H1 (cell line): ENCODE data around the gene PRKRIP1. TPM values are rescaled to one million over a fixed set of nuclear protein-coding genes. Genes with fewer than 3 reads are reported as not detected.

Experiments used
- CTCF ChIA-PET: fragments of 300-600 bp; sonication (Branson Sonifier 250); formaldehyde crosslinking; loops from one replicate; lab custom pipeline; 2021; ENCODE audit not compliant: partially characterized antibody; lab: Charles Lee
- POLR2A ChIA-PET: fragments of 300-600 bp; sonication (Branson Sonifier 250); formaldehyde crosslinking; loops from one replicate; lab custom pipeline; 2021; ENCODE audit warnings: inconsistent platforms; ENCODE audit not compliant: partially characterized antibody; lab: Charles Lee
- DNase-seq, 2 experiments: peaks; one replicate each; pipeline versions ENCODE4 v3.0.0 to v3.0.0-alpha.2; 2010 to 2022; ENCODE audit warnings: low spot score in 2 of 2, low read depth in 1 of 2, mixed read lengths in 1 of 2
- FAIRE-seq: peaks from 2 replicates; lab custom pipeline; 2011; peaks lifted over from hg19 to GRCh38; lab: Jason Lieb, UNC
- H2AFZ ChIP-seq: 2 replicates; pipeline ENCODE4 v1.8.1; 2012; ENCODE audit warnings: low read length, inconsistent platforms
- H2AK5ac ChIP-seq: 2 replicates; pipeline ENCODE4 v1.6.1; 2013; ENCODE audit warnings: low read depth, low read length
- H2BK120ac ChIP-seq: replicated peaks from 2 replicates; pipeline ENCODE3; 2013; ENCODE audit warnings: low read depth, low read length, inconsistent platforms
- H2BK12ac ChIP-seq: 2 replicates; pipeline ENCODE4 v1.6.1; 2013; ENCODE audit warnings: low read depth, low read length
- H2BK15ac ChIP-seq: 2 replicates; pipeline ENCODE4 v1.6.1; 2013; ENCODE audit warnings: low read length
- H2BK20ac ChIP-seq: 2 replicates; pipeline ENCODE4 v1.6.1; 2013; ENCODE audit warnings: low read length
- H2BK5ac ChIP-seq: 2 replicates; pipeline ENCODE4 v1.6.1; 2013; ENCODE audit warnings: low read depth, low read length
- H3K14ac ChIP-seq: 2 replicates; pipeline ENCODE4 v1.6.1; 2013; ENCODE audit warnings: inconsistent platforms; ENCODE audit not compliant: insufficient read length
- H3K18ac ChIP-seq: 2 replicates; pipeline ENCODE4 v1.6.1; 2013; ENCODE audit warnings: low read length; ENCODE audit errors: extremely low read depth
- H3K23ac ChIP-seq: 2 replicates; pipeline ENCODE4 v1.6.1; 2013; ENCODE audit warnings: inconsistent platforms; ENCODE audit not compliant: insufficient read length
- H3K23me2 ChIP-seq: 2 replicates; pipeline ENCODE4 v1.6.1; 2013; ENCODE audit warnings: low read depth, low read length
- H3K27ac ChIP-seq: 2 replicates; pipeline ENCODE4 v1.6.1; 2011; ENCODE audit warnings: low read depth, low read length, inconsistent platforms
- H3K27me3 ChIP-seq, 4 experiments: replicated peaks in 1 of 4; 1 replicate in 1 of 4; 2 replicates in 3 of 4; pipeline versions ENCODE4 v1.6.1 to v1.8.1; 2011 to 2013; ENCODE audit warnings: low read length in 3 of 4, mild to moderate bottlenecking in 3 of 4, inconsistent platforms in 2 of 4, mixed read lengths in 2 of 4, moderate library complexity in 1 of 4; ENCODE audit not compliant: control insufficient read depth in 3 of 4, insufficient read depth in 3 of 4; ENCODE audit errors: extremely low read depth in 1 of 4
- H3K36me3 ChIP-seq, 4 experiments: 2 replicates each; pipeline versions ENCODE4 v1.6.1 to v1.8.1; 2011 to 2013; ENCODE audit warnings: mild to moderate bottlenecking in 4 of 4, low read length in 3 of 4, moderate library complexity in 2 of 4, control low read depth in 1 of 4, inconsistent platforms in 1 of 4; ENCODE audit not compliant: insufficient read depth in 4 of 4, control insufficient read depth in 2 of 4
- H3K4ac ChIP-seq: replicated peaks from 2 replicates; pipeline ENCODE3; 2013; ENCODE audit warnings: low read length, low read depth, mixed read lengths, inconsistent platforms; ENCODE audit not compliant: insufficient read length
- H3K4me1 ChIP-seq, 4 experiments: replicated peaks in 1 of 4; 1 replicate in 1 of 4; 2 replicates in 3 of 4; pipeline versions ENCODE4 v1.6.1 to v1.8.1; 2011 to 2013; ENCODE audit warnings: low read length in 3 of 4, inconsistent platforms in 2 of 4, mixed read lengths in 1 of 4; ENCODE audit not compliant: insufficient read depth in 4 of 4, control insufficient read depth in 3 of 4
- H3K4me2 ChIP-seq, 2 experiments: 2 replicates each; pipeline versions ENCODE4 v1.6.1 to v1.8.1; 2011 to 2013; ENCODE audit warnings: low read depth in 2 of 2, low read length in 2 of 2, control low read depth in 1 of 2, inconsistent platforms in 1 of 2, mild to moderate bottlenecking in 1 of 2; ENCODE audit not compliant: insufficient read depth in 1 of 2
- H3K4me3 ChIP-seq, 4 experiments: fragments of 200-600, 300-600 bp in 1 of 4; sonication (generic), shearing (Covaris generic), sonication (Bioruptor Twin) in 1 of 4; 2 replicates each; pipeline versions ENCODE4 v1.5.1 to v1.8.1; 2011 to 2016; ENCODE audit warnings: low read length in 4 of 4, low read depth in 3 of 4, control low read depth in 2 of 4, inconsistent platforms in 2 of 4, mild to moderate bottlenecking in 2 of 4, mixed read lengths in 1 of 4, moderate library complexity in 1 of 4; ENCODE audit not compliant: insufficient read depth in 2 of 4; ENCODE audit errors: extremely low read depth in 1 of 4
- H3K56ac ChIP-seq: replicated peaks from 2 replicates; pipeline ENCODE3; 2013; ENCODE audit warnings: low read depth, mild to moderate bottlenecking, mixed read lengths, low read length, inconsistent platforms; ENCODE audit not compliant: insufficient read length
- H3K79me1 ChIP-seq: 2 replicates; pipeline ENCODE4 v1.6.1; 2013; ENCODE audit warnings: low read depth, low read length, control low read depth
- H3K79me2 ChIP-seq, 2 experiments: 2 replicates each; pipeline versions ENCODE4 v1.6.1 to v1.8.1; 2012 to 2013; ENCODE audit warnings: low read length in 2 of 2, mild to moderate bottlenecking in 2 of 2, inconsistent platforms in 1 of 2; ENCODE audit not compliant: insufficient read depth in 2 of 2, control insufficient read depth in 1 of 2
- H3K9ac ChIP-seq, 4 experiments: replicated peaks in 1 of 4; 1 replicate in 1 of 4; 2 replicates in 3 of 4; pipeline versions ENCODE4 v1.6.1 to v1.8.1; 2011 to 2013; ENCODE audit warnings: low read depth in 3 of 4, low read length in 3 of 4, control low read depth in 2 of 4, mild to moderate bottlenecking in 2 of 4, moderate library complexity in 2 of 4, inconsistent platforms in 1 of 4; ENCODE audit errors: extremely low read depth in 1 of 4
- H3K9me3 ChIP-seq, 2 experiments: 2 replicates each; pipeline versions ENCODE4 v1.6.1 to v1.8.1; 2012 to 2013; ENCODE audit warnings: mild to moderate bottlenecking in 2 of 2, moderate library complexity in 2 of 2, control low read depth in 1 of 2, inconsistent platforms in 1 of 2, low read depth in 1 of 2, low read length in 1 of 2, mixed read lengths in 1 of 2; ENCODE audit not compliant: insufficient read depth in 2 of 2
- H4K20me1 ChIP-seq, 2 experiments: replicated peaks in 1 of 2; 2 replicates each; pipeline versions ENCODE3 to v1.8.1; 2011 to 2013; ENCODE audit warnings: inconsistent platforms in 2 of 2, low read length in 2 of 2, mild to moderate bottlenecking in 1 of 2; ENCODE audit not compliant: insufficient read depth in 2 of 2, control insufficient read depth in 1 of 2
- H4K5ac ChIP-seq: 2 replicates; pipeline ENCODE4 v1.6.1; 2013; ENCODE audit warnings: low read length, low read depth, mixed read lengths, inconsistent platforms; ENCODE audit not compliant: insufficient read length
- H4K8ac ChIP-seq: 2 replicates; pipeline ENCODE4 v1.8.0; 2013; ENCODE audit warnings: mild to moderate bottlenecking, moderate library complexity, low read length, inconsistent platforms; ENCODE audit not compliant: insufficient read depth; ENCODE audit errors: extremely low read depth
- H4K91ac ChIP-seq: replicated peaks from 2 replicates; pipeline ENCODE3; 2013; ENCODE audit warnings: low read length, mixed read lengths, inconsistent platforms; ENCODE audit not compliant: insufficient read length
- HDAC6 ChIP-seq: IDR thresholded peaks from one replicate; pipeline ENCODE4 v1.7.1; 2012; ENCODE audit warnings: low read depth, mild to moderate bottlenecking, inconsistent platforms, low read length, moderate library complexity
- POLR2A ChIP-seq, 2 experiments: IDR thresholded peaks; 1 replicate in 1 of 2; 2 replicates in 1 of 2; pipeline ENCODE4 v1.6.1; 2011; ENCODE audit warnings: low read depth in 2 of 2, low read length in 2 of 2, mild to moderate bottlenecking in 2 of 2; ENCODE audit errors: control extremely low read depth in 1 of 2
- POLR2AphosphoS5 ChIP-seq: IDR thresholded peaks from 2 replicates; pipeline ENCODE4 v1.6.1; 2011; ENCODE audit warnings: low read depth, low read length
- WGBS, 2 experiments: shearing (Covaris generic) in 1 of 2; methylation state at CpG; one replicate each; pipeline versions ENCODE4 v1.1.6 to v1.1.7; 2013 to 2015; ENCODE audit warnings: low lambda C conversion rate in 2 of 2, mixed read lengths in 2 of 2, inconsistent platforms in 1 of 2, low coverage in 1 of 2, missing lambda C conversion rate in 1 of 2; ENCODE audit not compliant: insufficient replicate concordance in 2 of 2, insufficient coverage in 1 of 2, insufficient read length in 1 of 2; ENCODE audit errors: extremely low coverage in 1 of 2, missing lambda C conversion rate in 1 of 2; 5-methylcytosine and 5-hydroxymethylcytosine counted together
- polyA plus RNA-seq, 7 experiments: library from polyadenylated mRNA; depleted of rRNA in 3 of 7; stranded (reverse) in 5 of 7; unstranded in 2 of 7; fragments of >200 nt in 5 of 7; fragments of 200-250 nt in 2 of 7; gene quantifications; 1 replicate in 5 of 7; 2 replicates in 1 of 7; 4 replicates in 1 of 7; pipeline versions ENCODE4 v1.2.1 to v1.2.3, GENCODE V29; 2011 to 2013; ENCODE audit warnings: missing spikeins in 2 of 7, mixed read lengths in 2 of 7
- total RNA-seq: library from RNA; stranded (reverse); fragmentation: NEBNext Ultra II Directional; extraction: Animal tissue kit (Norgen Biotek cat#: 25700); gene quantifications from 2 replicates; pipeline ENCODE4 v1.2.1, GENCODE V29; 2021

The PRKRIP1 gene
- total and polyA plus RNA-seq, 2 of the 8 experiments (the other 6 are each of a cell fraction or from before 2014, with no cell fraction given): 11.1 to 22.0 TPM

GRCh38 chr7:102396710-102397019, 502 bp downstream of the PRKRIP1 start:
- H4K91ac ChIP-seq: no peak overlapping the region
- no peak overlapping the region for H4K5ac ChIP-seq
- no peak for TF ChIP-seq HDAC6
- TF ChIP-seq POLR2AphosphoS5: no peak
- peak in 1 of 2 experiments; percentile 21; a peak in 1 of 3 replicates for TF ChIP-seq POLR2A (IDR thresholded peaks at IDR 0.05; ENCODE audit: control extremely low read depth in 1 of 2, low read depth in 2 of 2, low read length in 2 of 2)
- peaks cover 2 to 16% (median 11%) of the 10 kb centered on the region in 4 experiments; a peak in 6 of 8 replicates for H3K36me3 ChIP-seq
- POLR2A ChIA-PET: interaction anchor here (0.6 to 4.0 kb wide), 22 partner anchors 8 to 125 kb away, joined by 3 to 21 read pairs (median 4); no protein-coding TSS in a partner anchor
- H2BK15ac ChIP-seq: no peak overlapping the region
- no peak overlapping the region for H2AFZ ChIP-seq
- H3K56ac ChIP-seq: peak overlapping the region; percentile 9
- no peak for DNase-seq
- no peaks in the 10 kb centered on the region for H3K79me1 ChIP-seq
- no peak overlapping the region for H2BK120ac ChIP-seq
- no peak overlapping the region for H2AK5ac ChIP-seq
- H3K23me2 ChIP-seq: peaks cover 11% of the 10 kb centered on the region
- H4K8ac ChIP-seq: peak overlapping the region; percentile 98; the same call in 1 of the 2 replicates
- no peak overlapping the region for H3K4ac ChIP-seq
- no peak overlapping the region for H2BK20ac ChIP-seq
- no peak overlapping the region for H3K23ac ChIP-seq
- no peak for FAIRE-seq
- peaks cover 3 to 11% of the 10 kb centered on the region in 2 experiments; a peak in 2 of 4 replicates for H3K79me2 ChIP-seq
- H3K9me3 ChIP-seq: no peaks in the 10 kb centered on the region
- H3K9ac ChIP-seq: peak overlapping the region; percentile 60 to 88 (median 78)
- no peak overlapping the region for H2BK12ac ChIP-seq
- peak overlapping the region; percentile 74 to 96 for H3K4me2 ChIP-seq
- peaks cover 0 to 6% (median 2%) of the 10 kb centered on the region in 4 experiments; a peak in 2 of 7 replicates for H3K4me1 ChIP-seq
- H2BK5ac ChIP-seq: no peak overlapping the region
- WGBS, 2 experiments: 3% methylated on average over 12 of the region's 12 CpGs; no CpG with 5 or more reads in 1 of the 2 experiments
- CTCF ChIA-PET: interaction anchor here (0.6 to 11.4 kb wide), 7 partner anchors 8 to 116 kb away, joined by 3 to 118 read pairs (median 5); no protein-coding TSS in a partner anchor
- H3K27ac ChIP-seq: peak overlapping the region; percentile 85
- H3K18ac ChIP-seq: 0 out of 2 replicates have a peak overlapping the region, but pooled peaks have one; percentile 53
- H3K14ac ChIP-seq: no peak overlapping the region
- H3K4me3 ChIP-seq: peak overlapping the region; percentile 69 to 94 (median 88)
- peaks cover 0 to 1% of the 10 kb centered on the region in 2 experiments for H4K20me1 ChIP-seq
- no peaks in the 10 kb centered on the region for H3K27me3 ChIP-seq
